AG04449 (cell line): Measurements from ENCODE around the gene ANKDD1A.

Experiments used
- CTCF ChIA-PET: fragments of 350-600 bp; formaldehyde crosslinking; extraction: SDS; loops from one replicate; lab custom pipeline; 2021; ENCODE audit warnings: antibody characterized with exemption; lab: Yijun Ruan, JAX
- POLR2A ChIA-PET: fragments of 400-600, 350-600 bp; formaldehyde crosslinking; extraction: SDS; loops from one replicate; lab custom pipeline; 2020; ENCODE audit warnings: antibody characterized with exemption, inconsistent platforms; lab: Yijun Ruan, JAX
- DNase-seq: peaks from one replicate; pipeline ENCODE4 v3.0.0-alpha.2; 2010; ENCODE audit warnings: low read depth, low spot score
- H3K4me3 ChIP-seq: 2 replicates; pipeline ENCODE4 v1.5.1; 2011; ENCODE audit warnings: low read depth, mild to moderate bottlenecking, control low read depth, low read length
- CTCF ChIP-seq: IDR thresholded peaks from one replicate; pipeline ENCODE4 v1.5.1; 2011; ENCODE audit warnings: mild to moderate bottlenecking, moderate library complexity, low read length, control low read depth, inconsistent platforms; ENCODE audit not compliant: insufficient read depth; ENCODE audit errors: missing control alignments

The ANKDD1A gene

DNA sequence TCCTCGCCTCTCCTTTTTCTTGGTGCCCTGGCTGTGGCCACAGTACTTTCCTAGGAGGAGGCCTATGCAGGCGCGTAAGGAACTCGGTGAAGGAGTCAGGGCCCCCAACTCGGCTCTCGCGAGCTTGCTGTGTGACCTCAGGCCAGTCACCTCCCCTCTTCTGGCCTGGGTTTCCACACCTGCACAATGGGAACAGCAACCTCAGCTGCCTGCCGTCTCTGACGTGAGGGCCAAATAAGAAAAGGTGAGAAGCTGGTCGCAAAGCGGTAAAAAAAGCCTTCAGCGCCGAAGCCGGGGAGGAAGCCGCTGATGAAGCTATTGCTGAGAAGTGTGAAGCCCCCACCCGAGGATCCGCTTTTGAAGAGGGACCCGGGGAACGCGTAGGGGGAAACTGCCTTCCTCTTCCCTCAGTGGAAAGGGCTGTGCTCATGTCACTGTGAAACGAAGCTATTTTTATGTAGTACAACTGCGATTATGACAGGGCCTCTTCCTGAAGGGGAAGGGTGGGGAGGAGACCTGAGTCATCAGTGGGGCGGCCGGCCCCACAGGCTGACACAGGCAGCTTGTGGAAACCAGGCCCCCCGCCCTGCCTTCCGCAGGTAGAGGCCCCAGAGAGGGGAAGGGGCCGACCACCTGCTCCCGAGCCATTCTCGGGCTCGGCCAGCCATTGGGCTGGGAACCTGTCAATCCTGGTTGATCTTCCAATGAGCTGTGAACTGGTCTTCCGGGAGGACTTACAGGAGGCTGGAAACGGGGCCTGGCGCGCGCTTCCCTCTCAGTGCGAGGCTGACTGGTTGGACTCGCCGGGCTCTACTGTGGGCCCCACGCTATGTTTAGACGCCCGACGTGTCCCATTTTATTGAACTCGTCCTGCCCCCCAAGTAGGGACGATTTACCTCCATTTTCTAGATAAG lies 18.0 kb upstream of the ANKDD1A start:
- DNase-seq, result peak; percentile 63
- POLR2A ChIA-PET, result interaction anchor here (0.6 to 1.6 kb wide), 5 partner anchors 18 to 53 kb away, joined by 3 to 4 read pairs (median 3); partner anchors contain the start of genes ANKDD1A and PLEKHO2
- H3K4me3 ChIP-seq, result no peak overlapping the region
- CTCF ChIA-PET, result interaction anchor here (0.9 to 3.3 kb wide), 5 partner anchors 11 to 84 kb away, joined by 3 to 31 read pairs (median 7); no protein-coding TSS in a partner anchor
- TF ChIP-seq CTCF, result no peak

- no peak overlapping the region for H3K4me3 ChIP-seq
- DNase-seq, result no peak
- ChIA-PET CTCF (interaction anchor here (0.9 to 3.3 kb wide), 6 partner anchors 10 to 85 kb away, joined by 3 to 31 read pairs (median 6); no protein-coding TSS in a partner anchor), POLR2A (interaction anchor here (0.5 to 1.6 kb wide), 5 partner anchors 29 to 81 kb away, joined by 3 read pairs; partner anchors contain the start of gene PLEKHO2)
- TF ChIP-seq CTCF, result no peak
Observed at GRCh38 chr15:64894395-64895056, 17.2 kb upstream of the ANKDD1A start.

GRCh38 chr15:64895285-64896065 lies 16.2 kb upstream of the ANKDD1A start:
- no peak for DNase-seq
- ChIA-PET POLR2A (interaction anchor here (0.5 kb wide), 1 partner anchor 82 kb away, joined by 3 read pairs; no protein-coding TSS in a partner anchor), CTCF (interaction anchor here (1.1 to 3.3 kb wide), 2 partner anchors 9 to 59 kb away, joined by 3 to 31 read pairs; no protein-coding TSS in a partner anchor)
- TF ChIP-seq CTCF, result no peak
- H3K4me3 ChIP-seq, result no peak overlapping the region

DNA sequence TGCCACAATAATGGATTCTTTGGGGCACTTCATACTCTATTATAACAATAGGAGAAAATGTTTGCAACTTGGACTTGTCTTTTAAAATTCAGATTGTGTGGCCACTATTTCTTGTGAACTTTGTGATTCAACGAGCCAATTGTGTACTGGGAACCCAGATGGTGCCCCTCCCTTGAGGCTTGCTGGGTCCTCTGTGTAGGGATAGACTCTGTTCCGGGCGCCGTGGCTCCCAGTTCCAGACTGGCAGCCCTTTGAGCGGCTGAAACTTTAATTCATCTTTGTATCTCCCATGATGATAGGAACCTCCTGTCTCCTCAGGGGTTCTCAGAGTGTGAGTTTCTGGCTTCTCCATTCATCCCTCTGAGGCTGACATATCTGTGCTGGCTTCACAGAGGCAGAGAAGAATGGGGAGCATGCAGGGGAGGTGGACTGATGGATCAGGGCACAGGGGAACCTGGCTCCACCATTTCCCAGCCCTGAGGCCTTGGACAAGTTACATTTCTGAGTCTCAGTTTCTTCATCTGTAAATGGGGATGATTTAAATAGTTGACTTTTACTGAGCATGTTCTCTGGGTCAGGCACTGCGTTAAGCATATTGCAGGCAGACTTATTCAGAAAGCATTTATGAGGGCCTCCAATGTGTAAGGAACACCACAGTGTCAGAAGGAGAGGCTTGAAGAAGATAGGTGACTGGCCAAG lies 15.2 kb upstream of the ANKDD1A start:
- ChIA-PET POLR2A (interaction anchor here (0.7 to 1.1 kb wide), 3 partner anchors 14 to 45 kb away, joined by 3 read pairs; no protein-coding TSS in a partner anchor), CTCF (no interaction called here)
- TF ChIP-seq CTCF, result no peak
- H3K4me3 ChIP-seq, result no peak overlapping the region
- DNase-seq, result no peak

DNA sequence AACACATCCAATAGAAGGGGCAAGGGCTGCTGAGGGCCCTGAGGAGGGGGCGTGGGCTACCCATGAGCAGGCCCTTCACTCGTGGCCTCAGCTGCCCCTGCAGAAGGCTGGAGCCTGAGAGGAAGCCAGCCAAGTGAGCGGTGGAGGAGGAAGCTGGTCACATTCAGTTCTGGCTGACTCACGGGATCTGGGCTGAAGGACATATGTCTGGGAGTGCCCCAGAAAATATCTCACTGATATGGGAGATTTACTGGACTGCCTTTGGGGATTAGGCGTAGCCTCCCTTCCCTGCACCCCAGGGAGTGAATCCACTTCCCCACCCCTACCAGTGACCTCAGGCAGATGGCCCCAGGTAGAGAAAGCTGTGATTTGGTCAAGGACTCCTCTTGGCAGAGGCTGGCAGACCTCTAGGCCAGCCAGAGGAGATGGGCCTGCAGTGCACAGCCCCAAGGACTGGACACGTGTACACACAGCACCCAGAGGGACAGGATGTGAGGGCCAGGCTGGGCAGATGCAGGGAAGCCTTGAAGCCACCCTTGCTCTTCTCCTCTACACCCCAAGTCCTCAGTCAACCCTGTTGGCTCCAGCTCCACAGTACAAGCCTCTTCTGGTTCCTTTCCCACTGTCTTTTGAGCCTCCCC lies 14.2 kb upstream of the ANKDD1A start:
- no peak overlapping the region for H3K4me3 ChIP-seq
- DNase-seq, result no peak
- no peak for TF ChIP-seq CTCF
- ChIA-PET POLR2A (interaction anchor here (0.7 to 1.1 kb wide), 3 partner anchors 15 to 46 kb away, joined by 3 read pairs; no protein-coding TSS in a partner anchor), CTCF (interaction anchor here (0.9 to 1.6 kb wide), 4 partner anchors 9 to 170 kb away, joined by 3 to 4 read pairs (median 3); no protein-coding TSS in a partner anchor)
